Body of pancreas (tissue), 4 donors: ENCODE measurements around the gene NOP16. TPM values are rescaled to one million over a fixed set of nuclear protein-coding genes. Genes with fewer than 3 reads are reported as not detected.

Experiments used
- ATAC-seq: fragments of 150-250 bp; one replicate; pipeline ENCODE4 v1.9.1; 2016
- DNase-seq, 4 donors: peaks; one replicate each; pipeline ENCODE4 v3.0.0-alpha.2; 2019
- H3K27ac ChIP-seq, 4 donors: fragments of 200-600 bp; sonication (generic); 1 replicate in 3 of 4; 2 replicates in 1 of 4; pipeline versions ENCODE4 v1.5.1 to v1.6.1; 2016 to 2019; ENCODE audit warnings: mild to moderate bottlenecking in 1 of 4, mixed read lengths in 1 of 4, moderate library complexity in 1 of 4
- H3K27me3 ChIP-seq, 2 donors: fragments of 200-600 bp; sonication (generic); one replicate each; pipeline ENCODE4 v1.6.0; 2016; ENCODE audit warnings: mild to moderate bottlenecking in 1 of 2
- H3K36me3 ChIP-seq, 2 donors: fragments of 200-600 bp; sonication (generic); replicated peaks in 1 of 2; 2 replicates each; pipeline ENCODE4 v1.5.1; 2016; ENCODE audit warnings: low read depth in 2 of 2; ENCODE audit not compliant: insufficient read depth in 1 of 2
- H3K4me1 ChIP-seq: fragments of 200-600 bp; sonication (generic); one replicate; pipeline ENCODE4 v1.6.0; 2016
- H3K4me3 ChIP-seq, 2 donors: fragments of 200-600 bp; sonication (generic); 1 replicate in 1 of 2; 2 replicates in 1 of 2; pipeline ENCODE4 v1.5.1; 2016 to 2019
- H3K9me3 ChIP-seq, 3 donors: fragments of 200-600 bp; sonication (generic); 1 replicate in 2 of 3; 2 replicates in 1 of 3; pipeline ENCODE4 v1.5.1; 2016
- CTCF ChIP-seq, 7 experiments: fragments of 450-650 bp in 4 of 7; fragments of 200-600 bp in 3 of 7; sonication (generic) in 3 of 7; IDR thresholded peaks; one replicate each; pipeline ENCODE4 v1.5.1; 2016 to 2019; ENCODE audit warnings: antibody characterized with exemption in 7 of 7
- POLR2A ChIP-seq, 3 donors: fragments of 450-650 bp; IDR thresholded peaks; one replicate each; pipeline ENCODE4 v1.6.1; 2016; ENCODE audit warnings: antibody characterized with exemption in 3 of 3, mild to moderate bottlenecking in 2 of 3
- WGBS, 2 donors: methylation state at CpG; one replicate each; pipeline ENCODE4 v1.1.5; 2017; 5-methylcytosine and 5-hydroxymethylcytosine counted together
- intact Hi-C: fragments of 100-400 bp; cut with DNase I; formaldehyde crosslinking; loops from one replicate; pipeline ENCODE4 v1.15.1; 2023
- total RNA-seq, 2 donors: library from RNA; depleted of rRNA; stranded (reverse); fragments of >200 nt; gene quantifications; one replicate each; pipeline ENCODE4 v1.1.0, GENCODE V29; 2016

Gene NOP16
- total RNA-seq, 2 donors from 2014 or later: 19.2 to 32.0 TPM

- Histone ChIP-seq H3K4me1 (peaks cover 38% of the 10 kb centered on the region), H3K27ac (no peak overlapping the region), H3K27me3 (no peaks in the 10 kb centered on the region), H3K9me3 (no peaks in the 10 kb centered on the region), H3K36me3 (peaks cover 0 to 3% of the 10 kb centered on the region in 2 donors), H3K4me3 (no peak overlapping the region)
- DNase-seq: peak in 1 of 4 donors; percentile 20
- intact Hi-C loops: no loop called here
- no peak for ATAC-seq
- WGBS, 2 donors: 58 to 92% methylated on average over 2 of the region's 2 CpGs
- TF ChIP-seq CTCF (IDR thresholded peaks at IDR 0.05) (no peak), POLR2A (IDR thresholded peaks at IDR 0.05) (no peak)
Observed at GRCh38 chr5:176413255-176413565, 24.8 kb upstream of the NOP16 start.

- no peak overlapping the region for H3K4me3 ChIP-seq
- peaks cover 38% of the 10 kb centered on the region for H3K4me1 ChIP-seq
- no peak for ATAC-seq
- WGBS, 2 donors: 74 to 86% methylated on average over 8 to 10 of the region's 10 CpGs
- intact Hi-C loops: no loop called here
- no peaks in the 10 kb centered on the region for H3K27me3 ChIP-seq
- peaks cover 0 to 5% of the 10 kb centered on the region in 2 donors for H3K36me3 ChIP-seq
- no peaks in the 10 kb centered on the region for H3K9me3 ChIP-seq
- TF ChIP-seq CTCF (IDR thresholded peaks at IDR 0.05): no peak
- no peak for TF ChIP-seq POLR2A (IDR thresholded peaks at IDR 0.05)
- H3K27ac ChIP-seq: no peak overlapping the region
- no peak for DNase-seq
Observed at GRCh38 chr5:176412517-176413254, 24.3 kb upstream of the NOP16 start.

GRCh38 chr5:176410486-176411180 is 22.2 kb upstream of the NOP16 start:
- 87 to 91% methylated on average over 2 to 5 of the region's 5 CpGs for WGBS, 2 donors
- no peak for ATAC-seq
- Histone ChIP-seq H3K4me1 (peaks cover 30% of the 10 kb centered on the region), H3K36me3 (peaks cover 0 to 5% of the 10 kb centered on the region in 2 donors), H3K4me3 (no peak overlapping the region), H3K9me3 (no peaks in the 10 kb centered on the region), H3K27ac (no peak overlapping the region), H3K27me3 (no peaks in the 10 kb centered on the region)
- intact Hi-C loops: no loop called here
- TF ChIP-seq CTCF (IDR thresholded peaks at IDR 0.05) (no peak), POLR2A (IDR thresholded peaks at IDR 0.05) (no peak)
- DNase-seq: no peak

GRCh38 chr5:176409765-176410164 is 21.4 kb upstream of the NOP16 start:
- WGBS, 2 donors: 85 to 97% methylated on average over 4 of the region's 4 CpGs
- H3K4me3 ChIP-seq: no peak overlapping the region
- H3K27me3 ChIP-seq: no peaks in the 10 kb centered on the region
- ATAC-seq (no peak), DNase-seq (no peak)
- H3K9me3 ChIP-seq: no peaks in the 10 kb centered on the region
- intact Hi-C loops: no loop called here
- peaks cover 0 to 5% of the 10 kb centered on the region in 2 donors for H3K36me3 ChIP-seq
- no peak for TF ChIP-seq POLR2A (IDR thresholded peaks at IDR 0.05)
- no peak for TF ChIP-seq CTCF (IDR thresholded peaks at IDR 0.05)
- H3K4me1 ChIP-seq: peaks cover 21% of the 10 kb centered on the region
- no peak overlapping the region for H3K27ac ChIP-seq
